ENCODE data around the gene ARHGAP29. TPM values are rescaled to one million over a fixed set of nuclear protein-coding genes. Genes with fewer than 3 reads are reported as not detected.

The ARHGAP29 gene
- total RNA-seq, 1 experiment from 2014 or later = 197 TPM

- Histone ChIP-seq H3K4me3 (ENCODE audit: low read depth in 2 of 2, low read length in 2 of 2) (no peak overlapping the region), H3K4me1 (ENCODE audit: control insufficient read depth, insufficient read depth, low read length) (peaks cover 8% of the 10 kb centered on the region; the same call in 1 of the 2 replicates), H3K36me3 (ENCODE audit: control insufficient read depth, insufficient read depth, low read length) (no peaks in the 10 kb centered on the region), H3K9me3 (ENCODE audit: control insufficient read depth, insufficient read depth, low read depth, low read length) (no peaks in the 10 kb centered on the region), H3K27ac (ENCODE audit: low read length) (no peak overlapping the region), H3K27me3 (ENCODE audit: control insufficient read depth, insufficient read depth, low read length) (no peaks in the 10 kb centered on the region)
- DNase-seq (ENCODE audit: low read depth, low spot score) (no peak), ATAC-seq (no peak)
- in situ Hi-C loops (cut with HindIII; ENCODE audit: low pct_unique_long_range_greater_than_20kb, low sequenced_read_pairs) (no loop called here), intact Hi-C loops (cut with micrococcal nuclease; ENCODE audit: unreplicated experiment) (no loop called here)
- ChIA-PET POLR2A (no interaction called here), CTCF (no interaction called here)
- no TSS peak for BruUV-seq (replicated peaks)
- TF ChIP-seq CTCF (IDR thresholded peaks at IDR 0.05) (no peak), POLR2AphosphoS5 (IDR thresholded peaks at IDR 0.05; ENCODE audit: low read depth, low read length) (no peak), TCF7L2 (IDR thresholded peaks at IDR 0.05; ENCODE audit: low read depth, low read length) (no peak), REST (IDR thresholded peaks at IDR 0.05; ENCODE audit: insufficient read depth in 1 of 2, low read depth in 2 of 2, low read length in 1 of 2) (no peak), SIN3A (IDR thresholded peaks at IDR 0.05; ENCODE audit: borderline replicate concordance, insufficient read depth, low read depth, low read length) (no peak)
Observed at GRCh38 chr1:94279038-94279437, 41.7 kb upstream of the ARHGAP29 start.

- BruUV-seq (replicated peaks) = no TSS peak
- CTCF ChIA-PET = no interaction called here
- POLR2A ChIA-PET = no interaction called here
- no peak for DNase-seq (ENCODE audit: low read depth, low spot score)
- intact Hi-C loops (cut with micrococcal nuclease; ENCODE audit: unreplicated experiment) (no loop called here), in situ Hi-C loops (cut with HindIII; ENCODE audit: low pct_unique_long_range_greater_than_20kb, low sequenced_read_pairs) (no loop called here)
- TF ChIP-seq TCF7L2 (IDR thresholded peaks at IDR 0.05; ENCODE audit: low read depth, low read length) (no peak), SIN3A (IDR thresholded peaks at IDR 0.05; ENCODE audit: borderline replicate concordance, insufficient read depth, low read depth, low read length) (no peak), REST (IDR thresholded peaks at IDR 0.05; ENCODE audit: insufficient read depth in 1 of 2, low read depth in 2 of 2, low read length in 1 of 2) (no peak)
- Histone ChIP-seq H3K36me3 (ENCODE audit: control insufficient read depth, insufficient read depth, low read length) (no peaks in the 10 kb centered on the region), H3K27ac (ENCODE audit: low read length) (peak overlapping the region; percentile 34; the same call in 1 of the 2 replicates), H3K4me1 (ENCODE audit: control insufficient read depth, insufficient read depth, low read length) (peaks cover 8% of the 10 kb centered on the region; the same call in 1 of the 2 replicates), H3K4me3 (ENCODE audit: low read depth in 2 of 2, low read length in 2 of 2) (no peak overlapping the region), H3K9me3 (ENCODE audit: control insufficient read depth, insufficient read depth, low read depth, low read length) (no peaks in the 10 kb centered on the region), H3K27me3 (ENCODE audit: control insufficient read depth, insufficient read depth, low read length) (no peaks in the 10 kb centered on the region)
- no peak for ATAC-seq
Observed at GRCh38 chr1:94276988-94277434, 39.6 kb upstream of the ARHGAP29 start.

Data from Panc1 (cell line).